HepG2 (cell line): Measurements from ENCODE around the gene BBS1. TPM values are rescaled to one million over a fixed set of nuclear protein-coding genes. Genes with fewer than 3 reads are reported as not detected.

Experiments used
- CSRNP2 ChIP-seq: sonication (generic); formaldehyde crosslinking; conservative IDR thresholded peaks from 2 replicates; pipeline ENCODE4 v1.8.0; 2022; ENCODE audit warnings: low read depth, missing genetic modification reagents
- DBP ChIP-seq: sonication (generic); formaldehyde crosslinking; IDR thresholded peaks from 2 replicates; pipeline ENCODE4 v1.4.0; 2020; ENCODE audit warnings: missing genetic modification reagents; ENCODE audit errors: not compliant biosample characterization
- DPF2 ChIP-seq: sonication (generic); formaldehyde crosslinking; IDR thresholded peaks from 2 replicates; pipeline ENCODE4 v1.4.0; 2020; ENCODE audit warnings: mild to moderate bottlenecking, low read depth, missing genetic modification reagents, borderline replicate concordance
- ETV5 ChIP-seq: IDR thresholded peaks from 2 replicates; pipeline ENCODE4 v1.6.1; 2018; ENCODE audit warnings: missing biosample characterization, missing genetic modification reagents, inconsistent platforms, borderline replicate concordance
- FOSL2 ChIP-seq: sonication (generic); formaldehyde crosslinking; IDR thresholded peaks from 2 replicates; pipeline ENCODE4 v1.4.0; 2020; ENCODE audit warnings: missing genetic modification reagents
- GABPB1 ChIP-seq: IDR thresholded peaks from 2 replicates; pipeline ENCODE4 v1.6.1; 2016; ENCODE audit warnings: mild to moderate bottlenecking, missing genetic modification reagents, moderate library complexity, missing compliant biosample characterization
- GPBP1L1 ChIP-seq: sonication (generic); formaldehyde crosslinking; IDR thresholded peaks from 2 replicates; pipeline ENCODE4 v1.5.0; 2020; ENCODE audit warnings: mild to moderate bottlenecking, missing genetic modification reagents
- HES4 ChIP-seq: sonication (generic); formaldehyde crosslinking; IDR thresholded peaks from 2 replicates; pipeline ENCODE4 v1.9.0; 2021; ENCODE audit warnings: mild to moderate bottlenecking, missing genetic modification reagents, borderline replicate concordance
- HOXA9 ChIP-seq: sonication (generic); formaldehyde crosslinking; IDR thresholded peaks from 2 replicates; pipeline ENCODE4 v1.8.1; 2022; ENCODE audit warnings: missing genetic modification reagents, mild to moderate bottlenecking, moderate library complexity, borderline replicate concordance
- JUND ChIP-seq: sonication (generic); formaldehyde crosslinking; IDR thresholded peaks from 2 replicates; pipeline ENCODE4 v1.8.0; 2022; ENCODE audit warnings: mild to moderate bottlenecking, missing genetic modification reagents
- KMT2A ChIP-seq: sonication (generic); formaldehyde crosslinking; IDR thresholded peaks from 2 replicates; pipeline ENCODE4 v1.4.0; 2020; ENCODE audit warnings: missing genetic modification reagents
- POGK ChIP-seq: sonication (generic); formaldehyde crosslinking; conservative IDR thresholded peaks from 2 replicates; pipeline ENCODE4 v1.8.0; 2022; ENCODE audit warnings: mild to moderate bottlenecking, moderate library complexity, missing genetic modification reagents
- SCMH1 ChIP-seq: sonication (generic); formaldehyde crosslinking; IDR thresholded peaks from 2 replicates; pipeline ENCODE4 v1.9.0; 2021; ENCODE audit warnings: missing genetic modification reagents, mild to moderate bottlenecking, borderline replicate concordance
- SRY ChIP-seq: sonication (generic); formaldehyde crosslinking; IDR thresholded peaks from 2 replicates; pipeline ENCODE4 v1.8.0; 2022; ENCODE audit warnings: mild to moderate bottlenecking, missing genetic modification reagents
- TEAD3 ChIP-seq: optimal IDR thresholded peaks from 2 replicates; pipeline ENCODE3; 2016; ENCODE audit warnings: borderline replicate concordance
- THRA ChIP-seq: sonication (generic); formaldehyde crosslinking; IDR thresholded peaks from 2 replicates; pipeline ENCODE4 v1.4.0; 2020; ENCODE audit warnings: missing genetic modification reagents, borderline replicate concordance
- ZBTB1 ChIP-seq: sonication (generic); formaldehyde crosslinking; IDR thresholded peaks from 2 replicates; pipeline ENCODE4 v1.4.0; 2020; ENCODE audit warnings: missing genetic modification reagents, borderline replicate concordance
- ZFP36 ChIP-seq: fragments of 150-350 bp; IDR thresholded peaks from 2 replicates; pipeline ENCODE4 v1.6.1; 2018; ENCODE audit warnings: borderline replicate concordance, low read length, low read depth; ENCODE audit not compliant: partially characterized antibody
- ZFP82 ChIP-seq: sonication (generic); formaldehyde crosslinking; IDR thresholded peaks from 2 replicates; pipeline ENCODE4 v1.5.1; 2020; ENCODE audit warnings: mild to moderate bottlenecking, missing genetic modification reagents, borderline replicate concordance
- ZNF552 ChIP-seq: sonication (generic); formaldehyde crosslinking; IDR thresholded peaks from 2 replicates; pipeline ENCODE4 v1.9.0; 2022; ENCODE audit warnings: missing genetic modification reagents, mild to moderate bottlenecking, borderline replicate concordance
- ZNF766 ChIP-seq: sonication (generic); formaldehyde crosslinking; IDR thresholded peaks from 2 replicates; pipeline ENCODE4 v1.5.0; 2020; ENCODE audit warnings: missing genetic modification reagents, borderline replicate concordance
- ZZZ3 ChIP-seq: sonication (generic); formaldehyde crosslinking; IDR thresholded peaks from 2 replicates; pipeline ENCODE4 v1.4.0; 2020; ENCODE audit warnings: missing genetic modification reagents, mild to moderate bottlenecking, borderline replicate concordance
- polyA plus RNA-seq, 8 experiments: library from polyadenylated mRNA; depleted of rRNA in 3 of 8; stranded (reverse) in 7 of 8; unstranded in 1 of 8; fragments of >200 nt; fragmentation: Illumina TruSeq in 4 of 8; extraction: Trizol in 4 of 8; gene quantifications; 2 replicates each; pipeline versions ENCODE4 v1.2.1 to v1.2.3, GENCODE V29; 2011 to 2016; ENCODE audit warnings: low read depth in 4 of 8, missing spikeins in 1 of 8, mixed read lengths in 1 of 8; ENCODE audit not compliant: insufficient read depth in 1 of 8
- total RNA-seq, 5 experiments: library from RNA; depleted of rRNA; stranded (reverse); fragments of >200 nt; fragmentation: Illumina TruSeq; extraction: Trizol; gene quantifications; 2 replicates each; pipeline ENCODE4 v1.2.3, GENCODE V29; 2016; ENCODE audit warnings: low read depth in 1 of 5

BBS1 gene
- total and polyA plus RNA-seq, 2 of the 13 experiments (the other 11 are each of a cell fraction or from before 2014, with no cell fraction given): 11.7 to 14.1 TPM

GRCh38 chr11:66466225-66467033 is 44.0 kb upstream of the BBS1 start, which contains the start of gene PELI3 (continued):
- no peak for TF ChIP-seq DPF2 (CRISPR knock-in tag)
- TF ChIP-seq TEAD3: no peak
- TF ChIP-seq POGK (CRISPR knock-in tag): no peak
- no peak for TF ChIP-seq KMT2A
- no peak for TF ChIP-seq HOXA9
- TF ChIP-seq ETV5 (CRISPR knock-in tag): peak; percentile 21; the same call in 1 of the 2 replicates
- no peak for TF ChIP-seq ZBTB1 (CRISPR knock-in tag)
- no peak for TF ChIP-seq SRY (CRISPR knock-in tag)
- no peak for TF ChIP-seq FOSL2 (CRISPR knock-in tag)
- no peak for TF ChIP-seq ZFP36
- no peak for TF ChIP-seq HES4 (CRISPR knock-in tag)
- no peak for TF ChIP-seq CSRNP2 (CRISPR knock-in tag)
- TF ChIP-seq ZFP82 (CRISPR knock-in tag): no peak
- no peak for TF ChIP-seq GPBP1L1 (CRISPR knock-in tag)
- no peak for TF ChIP-seq ZNF552 (CRISPR knock-in tag)
- TF ChIP-seq ZZZ3 (CRISPR knock-in tag): no peak
- TF ChIP-seq THRA (CRISPR knock-in tag): no peak
- no peak for TF ChIP-seq ZNF766 (CRISPR knock-in tag)
- TF ChIP-seq DBP (CRISPR knock-in tag): no peak
- no peak for TF ChIP-seq GABPB1
- TF ChIP-seq JUND (CRISPR knock-in tag): no peak
- TF ChIP-seq SCMH1 (CRISPR knock-in tag): no peak
